ENCODE measurements around the gene FDPS. TPM values are rescaled to one million over a fixed set of nuclear protein-coding genes. Genes with fewer than 3 reads are reported as not detected.

Gene FDPS
- total RNA-seq, 4 donors from 2014 or later: 89.0 to 103 (median 98.9) TPM

DNA sequence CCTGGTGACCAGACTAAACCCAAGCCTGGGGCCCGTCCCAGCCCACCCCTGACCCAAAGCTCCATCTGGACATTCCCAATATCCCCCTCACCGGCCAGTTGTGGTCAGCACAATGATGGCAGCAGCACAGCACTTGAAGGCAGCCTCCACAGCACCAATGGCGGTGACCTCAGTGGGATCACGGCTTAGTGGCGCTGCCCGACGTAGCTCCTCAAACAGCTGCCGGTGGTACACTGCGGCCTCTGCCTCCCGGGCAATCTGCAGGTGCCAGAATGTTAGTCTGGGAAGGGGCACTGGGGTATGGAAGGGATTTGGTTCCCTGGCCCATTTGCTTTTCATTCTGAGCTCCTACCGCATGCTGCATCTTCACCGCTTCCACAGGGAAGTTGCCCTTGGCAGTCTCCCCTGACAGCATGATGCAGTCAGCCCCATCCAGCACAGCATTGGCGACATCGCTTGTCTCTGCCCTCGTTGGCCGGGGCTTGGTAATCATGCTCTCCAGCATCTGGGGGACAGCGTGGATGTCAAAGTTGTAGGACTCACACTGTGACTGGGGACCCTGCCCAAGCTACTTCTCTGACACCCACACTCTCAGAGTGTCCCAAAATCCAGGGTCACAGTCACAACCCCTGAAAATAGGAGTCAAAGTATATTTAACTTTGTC lies 15.4 kb upstream of the FDPS start:
- no peaks in the 10 kb centered on the region for H3K9me3 ChIP-seq
- 85 to 88% methylated on average over 10 to 16 of the region's 17 CpGs for WGBS, 2 donors
- TF ChIP-seq, protein P1, sequence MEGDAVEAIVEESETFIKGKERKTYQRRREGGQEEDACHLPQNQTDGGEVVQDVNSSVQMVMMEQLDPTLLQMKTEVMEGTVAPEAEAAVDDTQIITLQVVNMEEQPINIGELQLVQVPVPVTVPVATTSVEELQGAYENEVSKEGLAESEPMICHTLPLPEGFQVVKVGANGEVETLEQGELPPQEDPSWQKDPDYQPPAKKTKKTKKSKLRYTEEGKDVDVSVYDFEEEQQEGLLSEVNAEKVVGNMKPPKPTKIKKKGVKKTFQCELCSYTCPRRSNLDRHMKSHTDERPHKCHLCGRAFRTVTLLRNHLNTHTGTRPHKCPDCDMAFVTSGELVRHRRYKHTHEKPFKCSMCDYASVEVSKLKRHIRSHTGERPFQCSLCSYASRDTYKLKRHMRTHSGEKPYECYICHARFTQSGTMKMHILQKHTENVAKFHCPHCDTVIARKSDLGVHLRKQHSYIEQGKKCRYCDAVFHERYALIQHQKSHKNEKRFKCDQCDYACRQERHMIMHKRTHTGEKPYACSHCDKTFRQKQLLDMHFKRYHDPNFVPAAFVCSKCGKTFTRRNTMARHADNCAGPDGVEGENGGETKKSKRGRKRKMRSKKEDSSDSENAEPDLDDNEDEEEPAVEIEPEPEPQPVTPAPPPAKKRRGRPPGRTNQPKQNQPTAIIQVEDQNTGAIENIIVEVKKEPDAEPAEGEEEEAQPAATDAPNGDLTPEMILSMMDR (IDR thresholded peaks at IDR 0.05): no peak
- TF ChIP-seq POLR2A (IDR thresholded peaks at IDR 0.05): no peak
- no peaks in the 10 kb centered on the region for H3K36me3 ChIP-seq
- H3K27me3 ChIP-seq: peaks cover 8% of the 10 kb centered on the region
- H3K4me3 ChIP-seq (replicated peaks in 1 of 3): no peak overlapping the region
- H3K4me1 ChIP-seq: peaks cover 5% of the 10 kb centered on the region in 2 donors
- intact Hi-C loops (cut with DNase I): no loop called here
- no peak overlapping the region for H3K27ac ChIP-seq
- no peak for DNase-seq

DNA sequence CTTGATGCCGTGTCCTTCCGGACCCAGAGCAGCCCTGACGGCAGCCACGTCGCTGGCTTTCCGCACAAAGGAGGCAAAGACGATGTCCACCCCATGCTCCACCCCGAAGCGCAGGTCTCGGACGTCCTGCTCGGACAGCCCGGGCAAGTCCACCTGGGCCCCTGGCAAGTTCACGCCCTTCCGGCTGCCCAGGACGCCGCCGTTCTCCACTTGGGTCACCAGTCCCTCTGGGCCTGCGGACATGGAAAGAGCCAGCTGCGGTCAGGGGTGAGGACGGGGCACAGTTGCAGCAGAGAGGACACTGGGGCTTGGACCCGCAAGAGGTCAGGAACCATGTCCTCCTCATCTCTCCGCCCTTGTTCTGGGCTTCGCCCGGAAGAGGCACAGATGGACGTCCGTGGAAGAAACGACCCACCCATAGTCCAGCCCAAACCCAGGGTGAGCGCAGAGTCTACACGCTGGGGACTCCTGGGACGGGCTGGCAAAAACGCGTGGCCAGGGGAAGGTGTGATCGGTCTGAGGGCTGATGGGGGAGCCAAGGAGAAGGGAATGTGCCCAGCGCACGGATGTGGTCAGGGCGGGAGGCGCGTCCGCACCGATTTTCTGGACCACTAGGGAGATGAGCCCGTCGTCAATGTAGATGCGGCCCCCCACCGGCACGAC lies 14.0 kb upstream of the FDPS start:
- H3K27ac ChIP-seq: no peak overlapping the region
- no peaks in the 10 kb centered on the region for H3K9me3 ChIP-seq
- H3K4me3 ChIP-seq (replicated peaks in 1 of 3): no peak overlapping the region
- DNase-seq: no peak
- peaks cover 5% of the 10 kb centered on the region in 2 donors for H3K4me1 ChIP-seq
- no peaks in the 10 kb centered on the region for H3K36me3 ChIP-seq
- intact Hi-C loops (cut with DNase I): no loop called here
- WGBS, 2 donors: 28 to 30% methylated on average over 27 to 33 of the region's 46 CpGs
- TF ChIP-seq, protein P1 (IDR thresholded peaks at IDR 0.05): no peak
- TF ChIP-seq POLR2A (IDR thresholded peaks at IDR 0.05): no peak
- H3K27me3 ChIP-seq: peaks cover 8% of the 10 kb centered on the region

DNA sequence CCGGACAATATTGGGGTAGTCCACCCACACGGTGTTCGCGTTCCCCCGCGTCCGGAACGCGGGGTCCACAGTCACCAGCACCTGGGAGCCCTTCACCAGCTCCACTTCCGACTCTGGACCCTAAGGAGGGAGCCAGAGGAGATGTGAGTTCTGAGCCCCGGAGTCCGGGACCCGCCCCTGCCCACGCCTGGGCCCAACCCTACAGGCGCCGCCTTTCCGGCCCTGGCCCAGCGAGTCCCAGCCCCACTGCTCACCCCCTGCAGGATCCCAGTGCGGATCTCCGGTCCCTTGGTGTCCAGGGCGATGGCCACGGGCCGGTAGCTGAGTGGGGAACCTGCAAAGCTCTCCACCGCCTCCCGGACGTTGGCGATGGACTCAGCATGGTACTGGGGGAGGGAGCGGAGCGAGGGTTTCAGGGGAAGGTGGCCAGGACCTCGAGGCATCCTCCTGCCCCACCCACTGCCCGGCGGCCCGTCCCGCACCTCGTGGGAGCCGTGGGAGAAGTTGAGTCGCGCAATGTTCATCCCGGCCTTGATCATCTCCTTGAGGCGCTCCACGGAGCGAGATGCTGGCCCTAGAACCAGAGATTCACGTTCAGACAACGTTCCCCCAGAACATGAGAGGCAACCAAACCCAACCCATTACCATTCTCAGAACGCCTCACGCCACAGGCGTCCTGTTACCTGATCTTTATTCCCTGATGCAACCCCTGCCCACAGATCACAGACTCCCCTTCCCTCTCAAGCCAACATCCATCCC lies 13.3 kb upstream of the FDPS start:
- Histone ChIP-seq H3K9me3 (no peaks in the 10 kb centered on the region), H3K27ac (no peak overlapping the region), H3K4me1 (peaks cover 5% of the 10 kb centered on the region in 2 donors), H3K36me3 (no peaks in the 10 kb centered on the region), H3K4me3 (replicated peaks in 1 of 3) (no peak overlapping the region), H3K27me3 (peaks cover 8% of the 10 kb centered on the region)
- DNase-seq: no peak
- 11 to 17% methylated on average over 24 to 29 of the region's 47 CpGs for WGBS, 2 donors
- intact Hi-C loops (cut with DNase I): no loop called here
- TF ChIP-seq POLR2A (IDR thresholded peaks at IDR 0.05): no peak
- TF ChIP-seq, protein P1 (IDR thresholded peaks at IDR 0.05): no peak

DNA sequence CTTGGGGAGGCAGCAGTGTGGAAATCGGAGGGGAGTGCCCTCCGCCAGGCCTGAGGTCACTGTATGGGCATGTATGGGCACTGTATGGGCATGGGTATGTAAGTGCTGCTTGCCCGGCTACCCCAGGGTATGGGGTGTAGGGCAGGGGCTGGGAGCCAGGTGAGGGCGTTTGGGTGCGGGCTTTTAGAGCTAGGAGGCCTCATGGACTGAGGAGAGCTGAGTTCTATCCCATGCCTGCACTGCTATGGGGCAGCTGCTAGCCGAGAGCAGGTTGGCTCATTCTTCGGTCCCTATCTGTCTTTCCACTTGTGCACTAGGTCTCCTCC lies 12.8 kb upstream of the FDPS start:
- WGBS, 2 donors: 71 to 83% methylated on average over 7 of the region's 7 CpGs
- peaks cover 8% of the 10 kb centered on the region for H3K27me3 ChIP-seq
- no peaks in the 10 kb centered on the region for H3K36me3 ChIP-seq
- no peaks in the 10 kb centered on the region for H3K9me3 ChIP-seq
- H3K4me3 ChIP-seq (replicated peaks in 1 of 3): no peak overlapping the region
- TF ChIP-seq, protein P1 (IDR thresholded peaks at IDR 0.05): no peak
- intact Hi-C loops (cut with DNase I): no loop called here
- no peak overlapping the region for H3K27ac ChIP-seq
- DNase-seq: no peak
- peaks cover 5% of the 10 kb centered on the region in 2 donors for H3K4me1 ChIP-seq

DNA sequence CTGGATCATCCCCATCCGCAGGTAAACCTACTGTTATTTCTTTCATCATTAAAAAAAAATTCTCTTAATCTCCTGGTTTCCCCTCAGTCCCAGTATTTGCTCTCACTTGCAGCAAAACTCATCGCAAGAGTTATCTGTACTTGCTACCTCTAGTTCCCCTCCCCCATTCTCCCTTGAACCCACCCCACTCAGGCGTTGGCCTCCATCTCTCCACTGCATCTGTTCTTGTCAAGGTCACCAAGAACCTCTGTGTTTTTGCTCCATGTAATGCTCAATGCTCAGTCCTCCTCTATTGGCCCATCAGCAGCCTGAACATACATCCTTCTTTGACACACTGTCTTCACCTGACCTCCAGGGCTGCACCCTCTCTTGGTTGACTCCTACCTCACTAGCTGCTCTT lies 12.0 kb upstream of the FDPS start:
- no peaks in the 10 kb centered on the region for H3K36me3 ChIP-seq
- peaks cover 8% of the 10 kb centered on the region for H3K27me3 ChIP-seq
- 87 to 90% methylated on average over 3 of the region's 3 CpGs for WGBS, 2 donors
- DNase-seq: no peak
- TF ChIP-seq, protein P1 (IDR thresholded peaks at IDR 0.05): no peak
- no peak for TF ChIP-seq POLR2A (IDR thresholded peaks at IDR 0.05)
- intact Hi-C loops (cut with DNase I): no loop called here
- no peak overlapping the region for H3K4me3 ChIP-seq (replicated peaks in 1 of 3)
- H3K27ac ChIP-seq: no peak overlapping the region
- H3K4me1 ChIP-seq: peaks cover 5% of the 10 kb centered on the region in 2 donors
- no peaks in the 10 kb centered on the region for H3K9me3 ChIP-seq
